ENCODE measurements around the gene TMSB4Y.

TMSB4Y gene

GRCh38 chrY:13703568-13703968 lies at the start of gene TMSB4Y:
Gene TMSB4Y (plus strand): TSS chrY:13703899.
- DNase-seq: no peak

DNA sequence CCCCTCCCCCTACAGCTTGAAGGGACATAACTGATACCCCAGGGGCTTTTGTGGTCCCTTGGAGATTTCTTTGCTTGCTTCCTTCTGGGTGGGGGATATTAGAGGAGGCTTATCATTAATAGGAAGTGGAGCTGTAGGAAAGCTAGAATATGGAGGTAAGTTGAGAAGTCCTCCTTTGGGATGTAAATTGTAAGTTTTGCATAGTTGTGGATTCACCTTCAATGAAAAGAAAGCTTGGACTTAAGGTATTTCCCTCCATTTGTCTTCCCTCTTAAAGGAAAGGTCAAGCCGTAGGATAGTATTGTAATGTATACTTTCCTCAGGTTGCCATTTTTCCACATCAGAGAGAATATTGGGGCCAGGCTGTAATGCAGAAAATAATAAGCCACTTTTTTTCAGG lies 39.5 kb upstream of the TMSB4Y start:
- no peak for DNase-seq

GRCh38 chrY:13671122-13671521 lies 32.6 kb upstream of the TMSB4Y start:
- no peak for DNase-seq

DNA sequence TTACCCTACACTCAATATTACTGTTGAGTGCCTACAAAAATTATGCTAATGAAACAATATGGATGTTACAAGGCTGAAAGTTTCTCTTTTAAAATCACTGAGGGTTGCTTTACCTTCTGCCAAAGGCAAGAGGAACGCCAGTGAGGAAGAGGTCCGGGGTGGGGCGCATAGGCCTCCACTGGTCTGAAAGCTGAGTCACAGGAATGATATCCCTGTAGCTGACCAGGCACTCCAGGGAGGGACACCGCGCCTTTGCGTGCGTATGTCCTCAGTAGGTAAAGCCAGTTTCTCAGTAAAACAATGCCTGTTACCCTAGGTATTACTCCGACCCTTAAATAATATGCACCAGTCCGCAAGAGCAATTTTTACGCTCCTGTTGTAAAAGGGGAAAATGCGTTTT lies 1.4 kb upstream of the TMSB4Y start:
- no peak for DNase-seq

- peak; percentile 75 for DNase-seq
Measured at GRCh38 chrY:13704121-13704930, 627 bp downstream of the TMSB4Y start.

DNA sequence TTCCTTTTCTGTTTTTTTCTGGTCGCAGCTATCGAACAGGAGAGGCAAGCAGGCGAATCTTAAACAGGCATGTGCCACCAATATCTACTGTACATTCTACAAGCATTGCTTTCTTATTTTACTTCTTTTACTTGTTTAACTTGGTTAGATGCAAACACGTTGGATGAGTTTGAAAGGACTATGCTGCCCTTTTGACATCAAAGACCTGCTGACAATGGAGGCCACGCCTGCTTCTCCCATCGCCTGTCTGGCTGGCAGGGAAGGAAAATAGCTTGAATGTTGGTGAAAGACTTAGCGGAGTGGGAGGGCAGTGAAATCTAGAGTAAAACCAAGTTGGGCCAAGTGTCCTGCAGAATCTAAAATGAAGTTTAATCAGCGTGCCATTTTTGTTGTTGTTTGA lies 1.5 kb downstream of the TMSB4Y start:
- peak; percentile 67 for DNase-seq

DNA sequence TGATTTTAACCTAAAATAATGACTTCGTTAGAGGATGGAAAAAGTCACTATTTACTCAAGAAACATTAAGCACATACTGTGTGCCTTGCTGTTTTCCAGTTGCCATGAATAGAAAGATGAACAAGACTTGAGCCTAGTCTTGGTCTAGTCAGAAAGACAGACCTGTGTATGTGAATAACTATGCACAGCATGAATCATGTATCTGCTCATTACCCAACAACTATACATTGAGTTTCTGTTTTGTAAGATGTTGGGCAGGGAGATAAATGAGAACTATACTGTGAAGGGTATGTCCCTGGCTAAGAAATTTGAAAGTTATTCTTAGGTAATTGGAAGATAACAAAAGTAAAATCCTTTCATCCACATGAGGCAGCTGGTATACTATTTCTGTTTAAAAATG lies 4.3 kb downstream of the TMSB4Y start:
- DNase-seq: no peak

GRCh38 chrY:13718996-13719395 lies 15.3 kb downstream of the TMSB4Y start:
- no peak for DNase-seq

DNA sequence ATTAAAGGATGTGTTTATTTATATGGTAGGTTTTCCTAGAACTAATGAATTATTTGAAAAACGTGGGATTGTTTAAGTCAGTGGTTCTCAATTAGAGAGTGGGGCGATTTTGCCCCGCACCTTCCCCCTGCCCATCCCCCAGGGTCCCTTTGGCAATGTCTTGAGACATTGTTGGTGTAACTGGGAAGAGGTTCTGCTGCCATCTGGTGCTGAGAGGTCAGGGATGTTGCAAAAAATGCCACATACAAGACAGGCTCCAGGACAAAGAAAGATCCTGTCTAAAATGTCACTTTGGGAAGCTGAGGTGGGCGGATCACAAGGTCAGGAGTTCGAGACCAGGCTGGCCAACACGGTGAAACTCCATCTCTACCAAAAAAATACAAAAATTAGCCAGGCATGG lies 25.8 kb downstream of the TMSB4Y start:
- DNase-seq: peak; percentile 9

- peak; percentile 69 for DNase-seq
Measured at GRCh38 chrY:13738618-13739017, 34.9 kb downstream of the TMSB4Y start.

- DNase-seq: peak; percentile 79
Measured at GRCh38 chrY:13751289-13752071, 47.8 kb downstream of the TMSB4Y start.

- no peak for DNase-seq
Measured at GRCh38 chrY:13754661-13755060, 51.0 kb downstream of the TMSB4Y start.

Data from eye (tissue), 1 donor.